Liver (tissue), 9 donors: ENCODE data around the gene MT1A. TPM values are rescaled to one million over a fixed set of nuclear protein-coding genes. Genes with fewer than 3 reads are reported as not detected.

Source experiments
- DNase-seq: peaks from one replicate; pipeline ENCODE4 v3.0.0-alpha.2; 2017; ENCODE audit warnings: low spot score
- H3K27ac ChIP-seq, 2 donors: one replicate each; pipeline ENCODE4 v1.7.0; 2013; ENCODE audit warnings: inconsistent platforms in 2 of 2, low read length in 2 of 2, control low read depth in 1 of 2, low read depth in 1 of 2, mild to moderate bottlenecking in 1 of 2
- H3K27me3 ChIP-seq, 4 donors: one replicate each; pipeline versions ENCODE4 v1.6.1 to v1.7.0; 2013; ENCODE audit warnings: low read length in 3 of 4, inconsistent platforms in 1 of 4, mild to moderate bottlenecking in 1 of 4, moderate library complexity in 1 of 4; ENCODE audit not compliant: control insufficient read depth in 4 of 4, insufficient read depth in 4 of 4
- H3K36me3 ChIP-seq, 4 donors: one replicate each; pipeline versions ENCODE4 v1.6.1 to v1.7.0; 2013; ENCODE audit warnings: low read length in 3 of 4, mild to moderate bottlenecking in 3 of 4, low read depth in 1 of 4, moderate library complexity in 1 of 4; ENCODE audit not compliant: control insufficient read depth in 4 of 4, insufficient read depth in 3 of 4
- H3K4me1 ChIP-seq, 4 donors: one replicate each; pipeline versions ENCODE4 v1.6.1 to v1.7.0; 2013; ENCODE audit warnings: low read length in 3 of 4, mild to moderate bottlenecking in 3 of 4, moderate library complexity in 1 of 4; ENCODE audit not compliant: control insufficient read depth in 4 of 4, insufficient read depth in 4 of 4
- H3K4me3 ChIP-seq, 3 donors: one replicate each; pipeline versions ENCODE4 v1.6.1 to v1.7.0; 2013; ENCODE audit warnings: low read length in 3 of 3, control low read depth in 1 of 3, low read depth in 1 of 3, mild to moderate bottlenecking in 1 of 3
- H3K9ac ChIP-seq, 2 donors: one replicate each; pipeline ENCODE4 v1.7.0; 2013; ENCODE audit warnings: low read length in 2 of 2, mild to moderate bottlenecking in 2 of 2, moderate library complexity in 2 of 2, control low read depth in 1 of 2, low read depth in 1 of 2
- H3K9me3 ChIP-seq, 4 donors: one replicate each; pipeline versions ENCODE4 v1.6.1 to v1.7.0; 2013; ENCODE audit warnings: low read length in 3 of 4; ENCODE audit not compliant: control insufficient read depth in 4 of 4
- ATF3 ChIP-seq: IDR thresholded peaks from 2 replicates; pipeline ENCODE4 v1.6.1; 2016; ENCODE audit warnings: antibody characterized with exemption
- CTCF ChIP-seq: fragments of 150-350 bp; IDR thresholded peaks from 2 replicates; pipeline ENCODE4 v1.5.1; 2017; ENCODE audit warnings: improper control_type of control experiment, low read depth, low read length; ENCODE audit not compliant: missing input control
- FOXA1 ChIP-seq: IDR thresholded peaks from 2 replicates; pipeline ENCODE4 v1.6.1; 2016; ENCODE audit warnings: antibody characterized with exemption
- FOXA2 ChIP-seq: IDR thresholded peaks from 2 replicates; pipeline ENCODE4 v1.6.1; 2016; ENCODE audit warnings: antibody characterized with exemption
- GABPA ChIP-seq, 2 donors: IDR thresholded peaks in 1 of 2; conservative IDR thresholded peaks in 1 of 2; 2 replicates each; pipeline ENCODE4 v1.6.1; 2016; ENCODE audit warnings: antibody characterized with exemption in 2 of 2, mild to moderate bottlenecking in 1 of 2, moderate library complexity in 1 of 2
- HNF4G ChIP-seq: IDR thresholded peaks from 2 replicates; pipeline ENCODE4 v1.6.1; 2016; ENCODE audit warnings: antibody characterized with exemption
- JUND ChIP-seq, 2 donors: IDR thresholded peaks; 2 replicates each; pipeline ENCODE4 v1.6.1; 2016; ENCODE audit warnings: antibody characterized with exemption in 2 of 2
- MAX ChIP-seq: IDR thresholded peaks from 2 replicates; pipeline ENCODE4 v1.6.1; 2016; ENCODE audit warnings: antibody characterized with exemption
- RAD21 ChIP-seq, 2 donors: IDR thresholded peaks; 2 replicates each; pipeline ENCODE4 v1.6.1; 2016; ENCODE audit warnings: antibody characterized with exemption in 2 of 2, mild to moderate bottlenecking in 2 of 2
- REST ChIP-seq: IDR thresholded peaks from 2 replicates; pipeline ENCODE4 v1.6.1; 2016; ENCODE audit warnings: antibody characterized with exemption, mild to moderate bottlenecking
- RXRA ChIP-seq, 2 donors: IDR thresholded peaks; 2 replicates each; pipeline ENCODE4 v1.6.1; 2017 to 2018; ENCODE audit warnings: antibody characterized with exemption in 2 of 2, mild to moderate bottlenecking in 1 of 2
- YY1 ChIP-seq: IDR thresholded peaks from 2 replicates; pipeline ENCODE4 v1.6.1; 2016; ENCODE audit warnings: antibody characterized with exemption, mild to moderate bottlenecking
- ZBTB33 ChIP-seq: IDR thresholded peaks from 2 replicates; pipeline ENCODE4 v1.6.1; 2016; ENCODE audit warnings: antibody characterized with exemption
- WGBS: extraction: QIAGEN DNeasy Blood & Tissue Kit; methylation state at CpG from one replicate; pipeline ENCODE4 v1.1.7; 2013; 5-methylcytosine and 5-hydroxymethylcytosine counted together
- polyA plus RNA-seq, 2 donors: library from polyadenylated mRNA; stranded (reverse) in 1 of 2; unstranded in 1 of 2; fragments of 200-250 nt in 1 of 2; fragments of >200 nt in 1 of 2; fragmentation: Nextera tagmentation in 1 of 2; extraction: Ambion mirVana in 1 of 2; gene quantifications; one replicate each; pipeline versions ENCODE4 v1.2.1 to v1.2.3, GENCODE V29; 2013 to 2015
- total RNA-seq, 2 donors: library from RNA; depleted of rRNA; stranded (reverse); fragments of >200 nt; gene quantifications; one replicate each; pipeline ENCODE4 v1.2.3, GENCODE V29; 2014
- donor health status: healthy.
- donor health status: healthy.
- donor health status: healthy.
- donor health status: healthy.
- donor health status: healthy.

MT1A gene
- total and polyA plus RNA-seq, 4 donors = 10.1 to 511 (median 74.6) TPM

GRCh38 chr16:56633535-56633934 is 4.9 kb upstream of the MT1A start (continued):
- TF ChIP-seq RAD21 (IDR thresholded peaks at IDR 0.05) = no peak
- TF ChIP-seq HNF4G = no peak
- no peak for TF ChIP-seq RXRA (IDR thresholded peaks at IDR 0.05)
- TF ChIP-seq YY1 = no peak
- no peak for TF ChIP-seq FOXA2

- Histone ChIP-seq H3K27ac (no peak overlapping the region), H3K36me3 (no peaks in the 10 kb centered on the region), H3K9ac (no peak overlapping the region), H3K4me3 (peak overlapping the region in 1 of 3 donors; percentile 93), H3K4me1 (peaks cover 3 to 43% (median 14%) of the 10 kb centered on the region in 4 donors), H3K9me3 (no peaks in the 10 kb centered on the region), H3K27me3 (no peaks in the 10 kb centered on the region)
- 71% methylated on average over 47 of the region's 47 CpGs for WGBS
- DNase-seq = no peak
- TF ChIP-seq ZBTB33 (no peak), REST (no peak), JUND (IDR thresholded peaks at IDR 0.05) (no peak), FOXA1 (no peak), ATF3 (no peak), CTCF (no peak), GABPA (IDR thresholded peaks at IDR 0.05 in 1 of 2, conservative IDR thresholded peaks at IDR 0.05 in 1 of 2) (no peak)
Observed at GRCh38 chr16:56634715-56635440, 3.6 kb upstream of the MT1A start.

GRCh38 chr16:56635441-56635967 is 3.0 kb upstream of the MT1A start:
- H3K27me3 ChIP-seq = no peaks in the 10 kb centered on the region
- no peak overlapping the region for H3K4me3 ChIP-seq
- no peak for DNase-seq

More at GRCh38 chr16:56635441-56635967, 3.0 kb upstream of the MT1A start:
- 65% methylated on average over 40 of the region's 40 CpGs for WGBS
- Histone ChIP-seq H3K9ac (no peak overlapping the region), H3K9me3 (no peaks in the 10 kb centered on the region), H3K27ac (no peak overlapping the region), H3K4me1 (peaks cover 0 to 39% (median 14%) of the 10 kb centered on the region in 4 donors), H3K36me3 (no peaks in the 10 kb centered on the region)
- TF ChIP-seq MAX (no peak), ZBTB33 (no peak)
